NCI-H510A treated with DMSO at 0.1 percent for 48 hours (cell line): ENCODE measurements around the gene LITAFD.
"Not testable (repeated sequence)": the region's sequence is repeated elsewhere in the genome, so short reads cannot be mapped to it uniquely, and the experiment has no call there.

Source experiments
- DNase-seq: peaks from one replicate; lab custom pipeline; 2025; lab: John Stamatoyannopoulos, UW

Gene LITAFD

DNA sequence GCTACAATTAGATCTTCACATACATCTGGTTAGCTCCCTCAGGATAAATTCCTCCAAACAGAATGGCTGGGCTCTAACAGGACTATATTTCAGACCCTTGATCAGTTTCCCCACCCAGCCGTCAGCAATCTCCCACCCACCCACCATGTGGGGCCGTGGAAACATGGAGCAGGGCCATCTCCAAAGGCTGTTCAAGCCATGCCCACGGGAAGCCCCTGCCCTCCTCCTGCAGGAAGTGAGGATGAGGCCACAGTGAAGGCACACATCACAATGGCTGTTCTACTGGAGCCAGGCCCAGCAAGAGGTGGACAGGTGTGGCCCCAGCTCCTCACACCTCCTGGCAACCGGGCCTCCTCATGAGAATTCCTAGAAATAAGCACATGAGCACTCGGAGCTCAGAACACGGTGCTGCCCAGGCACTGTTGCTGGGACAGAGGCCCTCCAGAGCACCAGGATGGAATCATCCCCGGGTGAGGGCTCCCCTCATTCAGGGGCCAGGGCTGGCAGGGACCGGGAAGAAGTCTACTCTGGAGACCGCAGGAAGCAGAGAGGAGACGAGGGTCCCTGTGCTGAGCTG, at the start of gene LITAFD:
LITAFD (plus strand) TSS at position 311 of the 577 bp plus-strand sequence. CDS start 2,005 bp downstream, outside the sequence.
- DNase-seq, result no peak

DNA sequence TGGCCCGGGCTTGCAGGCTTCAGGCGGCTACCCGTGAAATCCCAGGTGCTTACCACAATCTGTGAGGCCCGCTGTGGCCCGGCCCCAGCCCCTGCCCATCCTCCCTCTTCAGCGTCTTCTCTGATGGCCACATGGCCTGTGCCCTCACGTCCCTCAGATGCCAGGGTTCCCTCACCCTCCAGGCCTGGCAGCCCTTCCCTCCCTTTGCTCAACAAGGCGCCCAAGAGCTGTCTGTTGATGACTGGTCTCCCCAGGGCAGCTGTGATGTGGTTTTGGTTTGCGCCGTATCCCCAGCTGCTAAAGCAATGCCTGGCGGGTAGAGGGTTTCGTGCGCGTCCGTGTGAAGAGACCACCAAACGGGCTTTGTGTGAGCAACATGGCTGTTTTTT, 49.4 kb upstream of the LITAFD start:
- no peak for DNase-seq

DNA sequence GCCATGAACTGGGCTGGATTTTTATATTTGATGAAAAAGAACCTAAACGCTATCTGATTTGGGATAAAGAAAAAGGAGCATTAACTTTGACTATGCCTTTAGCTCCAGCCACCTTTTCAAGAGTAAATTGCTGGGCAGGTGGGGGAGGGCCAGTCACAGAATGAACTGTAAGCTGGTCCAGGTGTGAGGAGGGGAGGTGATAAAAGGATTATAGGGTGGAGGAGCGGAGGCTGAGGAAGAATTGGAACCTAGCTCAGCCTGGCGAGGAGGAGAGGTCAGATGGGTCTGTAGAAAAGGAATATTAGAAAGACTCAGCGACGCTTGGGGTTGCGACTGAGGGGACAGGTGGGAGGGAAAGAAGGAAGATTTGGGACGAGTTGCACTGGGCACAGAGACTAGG, 45.4 kb upstream of the LITAFD start:
- DNase-seq, result not testable (repeated sequence)

DNA sequence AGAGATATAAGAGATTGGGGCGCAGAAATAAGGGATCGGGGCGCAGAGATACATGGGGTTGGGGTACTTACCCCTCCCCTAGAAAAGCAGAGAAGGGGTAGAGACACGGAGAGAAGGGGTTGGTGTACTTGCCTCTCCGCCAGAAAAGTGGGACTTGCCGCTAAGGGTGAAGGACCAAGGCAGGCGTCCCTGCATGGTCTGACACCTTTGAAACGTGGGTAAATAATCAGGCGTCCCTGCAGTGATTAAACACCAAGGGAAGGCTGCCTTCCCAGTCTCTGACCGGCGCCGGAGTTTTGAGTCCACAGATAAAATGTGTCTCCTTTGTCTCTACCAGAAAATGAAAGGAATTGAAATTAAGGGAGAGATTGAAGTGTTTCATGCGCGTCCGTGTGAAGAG, 44.6 kb upstream of the LITAFD start:
- not testable (repeated sequence) for DNase-seq

DNA sequence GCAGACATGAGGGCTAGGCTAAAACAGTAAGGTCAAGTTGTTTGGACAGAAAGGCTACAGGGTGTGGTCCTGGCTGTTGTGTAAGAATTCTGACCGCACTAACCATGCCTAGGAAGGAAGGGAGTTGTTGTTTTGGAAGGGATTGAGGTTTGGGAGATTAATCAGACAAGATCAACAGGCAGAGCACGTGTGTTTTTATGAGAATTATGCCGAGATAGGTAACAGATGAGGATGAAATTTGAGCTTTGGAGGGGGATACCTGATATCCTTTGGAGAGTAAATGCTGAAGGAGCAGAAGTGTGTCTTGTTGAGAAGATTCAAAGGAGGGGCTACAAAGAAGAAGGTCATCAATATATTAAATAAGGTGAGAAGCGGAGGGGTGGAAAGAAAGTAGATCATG, 40.1 kb upstream of the LITAFD start:
- DNase-seq, result not testable (repeated sequence)

DNA sequence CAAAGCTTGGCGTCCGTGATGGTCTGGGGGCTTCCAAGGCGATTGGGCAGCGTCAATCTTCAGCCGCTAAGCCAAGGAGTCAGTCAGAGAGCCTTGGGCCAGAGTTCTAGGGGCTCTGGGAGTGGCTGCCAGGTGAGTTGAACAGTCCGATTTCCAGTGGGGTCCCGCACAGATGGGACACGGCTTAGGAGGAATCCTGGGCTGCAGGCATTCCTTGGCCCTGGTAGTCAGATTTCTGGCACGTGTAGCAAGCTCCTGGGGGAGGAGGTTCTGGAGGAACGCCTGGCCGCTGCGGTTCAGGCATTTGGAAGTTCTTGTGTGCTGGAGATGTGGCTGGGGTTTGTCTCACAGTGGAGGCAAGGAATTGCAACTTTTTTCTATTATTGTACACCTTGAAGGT, 38.9 kb upstream of the LITAFD start:
- not testable (repeated sequence) for DNase-seq

DNA sequence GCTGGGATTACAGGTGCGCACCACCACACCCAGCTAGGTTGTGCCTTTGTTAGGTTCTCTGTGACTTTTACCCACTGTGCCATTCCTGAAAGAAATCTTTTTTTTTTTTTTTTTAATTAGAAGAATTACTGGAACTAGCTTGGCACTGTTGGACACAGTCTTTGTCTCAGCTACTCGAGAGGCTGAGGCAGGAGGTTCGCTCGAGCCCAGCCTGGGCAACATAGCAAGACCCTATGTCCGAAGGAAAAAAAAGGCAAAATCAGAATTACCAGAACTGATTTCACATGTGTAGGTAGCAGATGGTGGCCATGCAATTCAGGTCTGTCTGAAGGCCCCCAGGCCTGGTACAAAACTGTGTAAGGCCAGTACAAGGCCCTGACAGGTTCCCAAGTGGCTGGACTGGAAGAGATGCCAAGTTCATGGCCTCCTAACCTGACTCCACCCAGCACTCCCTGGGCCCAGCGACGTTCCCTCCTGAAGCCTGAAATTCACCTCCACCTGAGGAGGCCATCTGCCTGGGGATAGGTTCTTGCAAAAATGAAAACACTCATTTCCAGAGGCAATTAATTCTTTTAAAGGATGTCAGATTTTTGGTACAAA, 36.4 kb upstream of the LITAFD start:
- DNase-seq, result no peak

DNA sequence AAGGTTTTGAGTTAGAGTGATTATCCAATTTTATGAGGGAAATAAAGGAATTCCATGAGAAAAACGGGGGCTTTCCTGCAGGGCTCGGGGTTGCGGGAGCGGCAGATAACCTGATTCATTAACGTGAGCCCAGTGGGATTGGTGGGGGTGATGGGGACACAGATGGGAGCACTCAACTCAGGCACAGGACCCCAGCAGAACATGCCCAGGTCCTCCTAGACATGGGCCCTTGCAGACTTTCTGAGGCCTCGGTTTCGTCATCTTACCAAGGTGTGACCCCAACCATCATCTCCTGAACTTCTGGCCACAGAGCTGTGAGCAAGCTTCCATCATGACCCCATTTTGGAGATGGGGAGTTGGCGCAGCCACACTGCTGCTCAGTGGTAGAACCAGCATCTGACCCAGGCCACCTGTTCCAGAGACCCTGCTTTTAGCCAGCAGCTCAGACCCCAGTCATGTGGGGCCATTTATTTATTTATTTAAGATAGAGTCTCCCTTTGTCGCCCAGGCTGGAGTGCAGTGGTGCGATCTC, 35.7 kb upstream of the LITAFD start:
- DNase-seq, result no peak

DNA sequence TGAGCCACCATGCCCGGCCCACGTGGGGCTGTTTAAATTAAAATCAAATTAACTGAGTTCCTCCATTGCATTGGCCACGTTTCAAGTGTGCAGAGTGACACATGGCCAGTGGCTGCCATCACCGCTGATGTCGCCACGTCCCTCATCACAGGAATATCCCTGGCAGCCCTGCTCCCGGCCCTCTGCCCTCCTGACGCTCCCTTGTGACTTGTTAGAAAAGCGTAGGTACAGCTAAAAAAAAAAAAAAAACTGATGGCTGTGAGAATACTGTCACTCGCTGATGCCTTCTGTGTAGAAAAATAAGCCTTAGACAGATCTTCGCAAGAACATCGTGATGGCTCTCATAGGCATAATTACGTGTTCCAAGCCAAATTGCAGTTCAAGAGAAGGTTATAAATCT, 35.0 kb upstream of the LITAFD start:
- DNase-seq, result no peak

DNA sequence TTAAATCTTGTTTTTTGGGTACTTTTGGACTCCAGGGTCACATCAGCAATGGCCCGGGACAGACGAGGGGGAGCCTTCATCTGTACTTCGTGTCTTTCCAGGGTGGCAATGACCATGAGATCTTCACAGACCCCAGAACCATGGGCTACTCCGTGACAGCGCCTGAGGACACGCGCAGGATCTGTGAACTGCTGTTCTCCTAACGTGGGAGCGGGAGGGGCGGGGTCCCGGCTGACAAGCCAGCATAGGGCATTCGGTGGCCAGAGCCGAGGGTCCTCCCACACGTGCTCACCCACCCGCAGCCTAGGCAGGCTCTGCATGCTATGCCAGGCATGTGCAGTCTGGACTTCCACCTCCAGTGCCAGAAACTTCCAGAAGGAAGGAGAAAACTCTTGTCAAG, 34.5 kb upstream of the LITAFD start:
- no peak for DNase-seq

DNA sequence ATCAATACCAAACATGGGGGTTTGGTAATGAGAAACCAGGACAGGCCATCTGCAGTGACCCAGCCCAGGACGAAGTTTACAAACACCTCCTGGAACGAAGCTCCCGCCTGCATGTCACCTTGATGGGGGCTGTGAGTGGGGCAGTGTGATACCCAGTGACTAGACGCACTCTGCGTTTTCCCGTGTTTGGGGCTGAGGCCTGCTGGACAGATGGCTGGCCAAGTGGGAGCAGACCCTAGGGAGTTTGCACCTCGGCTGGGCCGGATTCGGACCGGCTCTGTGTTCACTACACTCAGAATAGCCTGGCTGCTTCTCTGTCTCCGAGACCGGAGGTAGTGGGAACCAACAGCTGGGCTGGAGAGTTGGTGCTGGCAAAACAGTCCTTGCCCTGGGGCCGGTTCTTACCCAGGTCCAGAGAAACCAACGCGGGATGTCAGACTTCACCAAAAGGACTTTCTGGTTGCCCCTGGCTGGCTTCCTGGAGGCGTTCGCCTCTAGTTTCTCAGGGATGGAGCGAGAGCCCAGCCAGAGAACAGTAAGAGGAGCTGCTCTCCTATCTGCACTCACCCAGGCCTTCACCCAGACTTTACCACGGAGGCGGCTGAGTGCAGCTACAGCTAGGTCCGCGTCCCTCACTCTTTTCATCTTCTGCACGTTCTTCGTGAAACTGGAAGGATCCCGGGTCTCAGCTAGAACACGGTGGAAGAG, 33.8 kb upstream of the LITAFD start:
- DNase-seq, result no peak

DNA sequence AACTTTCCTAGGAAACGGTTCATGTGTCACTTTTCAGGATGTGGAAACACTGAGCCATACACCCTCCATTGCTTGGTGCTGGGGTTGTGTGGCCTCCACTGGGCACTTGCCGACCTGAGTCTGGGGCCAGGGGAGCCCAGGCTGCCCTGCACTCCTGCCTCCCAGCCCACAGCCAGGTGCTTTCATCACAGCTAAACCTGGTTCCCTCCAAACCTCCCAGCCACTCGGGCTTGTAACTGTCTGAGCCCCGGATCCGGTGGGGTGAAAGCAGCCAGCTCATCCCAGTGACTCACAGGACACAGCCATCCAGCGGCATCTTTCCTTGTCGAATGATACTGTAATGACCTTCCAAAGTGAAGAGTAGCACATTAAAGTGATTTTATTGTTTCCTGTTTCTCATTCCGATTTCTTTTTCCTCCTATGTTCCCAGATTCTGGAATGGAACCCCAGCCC, 33.2 kb upstream of the LITAFD start:
- no peak for DNase-seq

DNA sequence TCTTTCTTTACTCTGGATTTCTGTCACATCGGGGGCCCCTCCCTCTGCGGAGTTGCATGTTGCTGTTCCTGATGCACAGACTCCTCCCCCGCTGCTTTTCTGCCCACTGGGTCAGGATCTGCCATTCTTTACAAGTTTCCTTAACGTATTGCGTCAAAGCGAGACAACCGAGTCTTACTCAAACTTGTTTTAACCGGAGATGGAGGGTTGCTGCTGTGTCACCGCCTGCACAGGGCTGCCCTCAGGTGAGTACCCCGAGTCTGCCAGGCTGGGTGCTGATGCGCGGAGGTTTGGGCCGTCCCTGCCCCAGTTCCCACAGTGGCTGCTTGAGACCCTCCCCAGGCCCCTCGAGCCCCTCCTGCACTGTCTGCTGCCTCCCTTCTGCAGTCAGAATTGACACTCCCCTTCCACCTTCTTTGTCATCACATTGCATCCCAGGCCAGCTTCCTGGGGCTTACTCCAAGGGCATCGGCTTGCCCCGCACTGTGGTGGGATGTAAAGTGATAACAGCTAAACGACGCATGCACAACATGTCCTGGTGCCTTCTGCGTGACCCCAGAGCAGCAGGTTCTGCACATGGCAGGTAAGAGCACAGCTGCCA, 32.6 kb upstream of the LITAFD start:
- no peak for DNase-seq

DNA sequence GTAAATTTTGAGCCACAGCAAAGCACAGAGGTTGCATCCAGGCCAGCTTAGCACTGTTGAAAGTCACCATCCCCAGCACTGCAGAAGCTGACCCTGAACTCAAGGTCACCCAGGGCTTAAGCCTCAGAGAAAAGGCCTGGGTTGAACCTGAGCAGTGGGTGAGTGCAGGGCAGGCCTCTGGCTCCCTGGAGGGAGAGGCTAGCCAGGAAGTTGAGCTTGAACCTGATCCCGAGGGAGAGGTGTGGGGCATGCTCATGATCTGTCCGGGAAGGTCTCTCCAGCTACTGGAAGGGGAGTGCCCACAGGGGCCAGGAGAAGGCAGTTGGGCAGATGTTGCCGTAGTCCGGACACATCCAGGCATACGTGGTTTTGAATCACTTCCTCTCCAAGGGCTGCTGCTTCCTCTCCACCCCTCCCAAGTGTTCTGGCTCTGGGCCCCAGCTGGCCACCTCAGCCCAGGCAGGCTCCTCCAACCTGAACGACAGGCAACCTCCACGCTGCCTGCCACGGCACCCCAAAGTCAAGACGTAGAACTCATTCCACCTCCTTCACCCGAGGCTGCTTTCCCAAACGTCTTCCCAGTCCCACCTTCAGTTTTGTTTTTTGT, 31.8 kb upstream of the LITAFD start:
- no peak for DNase-seq

DNA sequence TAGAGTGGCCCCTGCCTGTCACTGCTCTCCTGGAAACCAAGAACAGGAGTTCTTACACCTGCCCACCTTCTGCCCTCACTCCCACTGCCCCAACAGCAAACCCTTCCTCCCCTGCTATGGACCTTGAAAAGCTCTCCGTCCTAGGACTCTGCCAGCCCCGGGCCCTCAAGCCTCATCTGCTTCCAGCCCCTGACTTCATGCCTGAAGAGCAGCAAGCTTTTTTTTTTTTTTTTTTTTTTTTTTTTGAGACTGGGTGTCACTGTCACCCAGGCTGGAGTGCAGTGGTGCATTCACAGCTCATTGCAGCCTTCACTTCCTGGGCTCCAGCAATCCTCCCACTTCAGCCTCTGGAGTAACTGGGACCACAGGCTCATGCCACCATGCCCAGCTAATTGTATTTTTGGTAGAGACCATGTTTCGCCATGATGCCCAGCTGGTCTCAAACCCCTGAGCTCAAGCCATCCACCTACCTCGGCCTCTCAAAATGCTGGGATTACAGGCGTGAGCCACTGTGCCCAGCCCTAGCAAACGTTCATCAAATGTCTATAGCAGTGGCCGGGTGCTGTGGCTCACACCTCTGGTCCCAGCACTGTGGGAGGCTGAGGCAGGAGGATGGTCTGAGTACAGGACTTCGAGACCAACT, 30.3 kb upstream of the LITAFD start:
- DNase-seq, result no peak

DNA sequence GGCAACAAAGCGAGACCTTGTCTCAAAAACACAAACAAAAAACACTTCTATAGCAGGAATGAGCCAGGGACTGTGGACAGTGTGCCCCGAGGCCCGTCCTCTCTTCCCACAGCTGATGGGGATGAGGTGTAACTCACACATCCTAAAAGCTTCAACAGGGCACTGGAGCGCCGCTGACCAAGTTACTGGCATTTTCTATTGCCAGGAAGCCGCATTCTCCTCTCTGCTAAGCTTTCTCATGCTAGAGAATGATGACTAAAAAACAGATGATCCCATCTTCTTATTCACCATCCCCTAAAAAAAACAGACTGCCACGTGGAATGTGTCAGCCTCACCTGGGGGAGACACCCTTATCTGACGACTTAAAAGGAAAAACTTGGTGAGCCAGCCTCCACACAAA, 29.6 kb upstream of the LITAFD start:
- DNase-seq, result no peak

DNA sequence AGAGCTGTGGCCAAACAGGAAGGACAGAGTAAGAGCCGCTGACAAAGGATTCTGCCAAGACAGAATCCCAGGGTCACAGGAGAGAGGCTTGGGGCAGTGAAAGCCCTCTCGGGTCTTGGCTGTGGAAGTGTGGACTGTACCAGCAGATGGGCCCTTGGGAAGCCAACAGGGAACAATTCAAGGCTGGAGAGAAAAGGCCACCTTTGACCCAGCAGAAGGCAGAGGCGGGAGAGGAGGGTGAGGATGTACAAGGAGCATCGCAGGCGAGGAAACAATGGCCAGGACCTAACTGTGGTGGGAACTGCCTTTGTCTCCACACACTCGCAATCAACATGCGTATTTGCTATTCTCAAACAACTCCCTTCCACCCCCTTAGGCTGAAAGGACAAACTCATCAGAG, 29.0 kb upstream of the LITAFD start:
- no peak for DNase-seq

DNA sequence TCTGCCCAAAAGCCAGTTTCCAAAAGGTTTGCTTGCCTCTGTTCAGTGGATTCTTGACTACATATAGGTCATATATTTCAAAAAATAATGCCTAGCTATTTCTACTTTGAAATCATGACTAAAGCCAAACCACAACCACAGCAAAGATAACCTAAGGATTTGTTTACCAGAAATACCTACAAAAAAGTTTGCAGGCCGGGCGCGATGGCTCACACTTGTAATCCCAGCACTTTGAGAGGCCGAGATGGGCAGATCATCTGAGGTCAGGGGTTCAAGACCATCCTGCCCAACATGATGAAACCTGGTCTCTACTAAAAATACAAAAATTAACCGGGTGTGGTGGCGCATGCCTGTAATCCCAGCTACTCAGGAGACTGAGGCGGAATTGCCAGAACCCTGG, 28.5 kb upstream of the LITAFD start:
- no peak for DNase-seq

DNA sequence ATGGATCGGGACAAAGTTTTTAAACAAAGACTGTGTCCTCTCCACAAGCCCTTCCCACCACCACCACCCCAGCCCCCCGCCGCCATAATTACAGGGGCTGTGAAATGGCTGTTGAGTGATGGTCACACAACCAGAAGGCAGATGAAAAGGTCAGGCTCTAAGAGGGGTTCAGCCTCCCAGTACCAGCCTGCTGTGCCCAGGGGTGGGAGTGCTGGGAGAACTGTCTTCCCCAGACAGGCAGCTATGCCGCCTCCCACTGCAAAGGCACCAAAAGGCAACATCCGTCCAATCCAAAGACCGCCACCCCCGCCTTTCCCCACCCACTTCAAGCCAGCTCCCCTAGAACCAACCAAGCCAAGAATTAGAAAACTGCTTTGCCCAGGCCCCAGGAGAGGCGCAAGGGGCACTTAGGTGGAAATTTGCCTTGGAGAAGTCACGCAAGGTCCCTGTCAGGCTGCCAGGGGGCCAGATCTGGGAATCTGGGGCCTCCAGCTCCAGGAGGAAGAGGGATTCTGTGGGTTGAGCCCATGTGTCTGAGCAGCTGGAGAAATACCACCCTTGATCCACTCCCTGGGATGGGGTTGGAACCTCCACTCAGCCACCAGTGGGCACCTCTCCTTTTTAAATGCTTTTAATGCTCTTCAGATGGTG, 27.7 kb upstream of the LITAFD start:
- DNase-seq, result no peak

DNA sequence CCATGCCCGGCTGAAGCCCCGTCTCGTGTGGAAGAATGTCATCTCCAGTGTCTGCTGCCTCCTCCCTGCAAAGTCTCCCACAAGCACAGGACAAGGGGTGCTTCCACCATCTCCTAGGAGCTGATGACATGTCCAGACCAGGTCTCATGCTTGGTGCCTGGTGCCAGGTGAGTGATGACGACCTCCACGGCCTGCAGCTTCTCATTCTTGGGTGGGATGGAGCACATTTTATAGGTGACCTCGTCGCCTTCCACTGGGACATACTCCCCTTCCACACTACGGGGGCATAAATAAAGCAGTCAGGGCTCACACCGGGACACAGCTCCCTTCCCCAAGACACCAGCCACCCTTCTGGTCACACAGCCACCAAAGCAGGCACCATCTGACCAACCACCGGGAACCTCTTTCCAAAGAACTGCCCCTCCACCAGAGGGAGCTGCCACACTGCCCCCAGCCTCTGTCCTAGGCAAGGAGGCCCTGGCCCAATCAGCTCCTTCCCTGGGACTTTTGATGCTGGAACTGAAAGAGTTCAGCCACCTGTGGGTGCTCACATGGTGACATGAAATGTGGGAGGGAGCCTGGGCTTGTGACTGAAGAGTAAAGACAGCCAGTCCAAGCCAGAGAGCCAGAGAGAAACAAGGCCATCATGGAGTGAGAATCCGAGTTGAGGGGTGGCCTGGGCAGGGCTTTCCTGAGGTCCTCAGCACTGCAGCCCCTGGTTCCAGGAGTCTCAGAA, 26.9 kb upstream of the LITAFD start:
- no peak for DNase-seq

DNA sequence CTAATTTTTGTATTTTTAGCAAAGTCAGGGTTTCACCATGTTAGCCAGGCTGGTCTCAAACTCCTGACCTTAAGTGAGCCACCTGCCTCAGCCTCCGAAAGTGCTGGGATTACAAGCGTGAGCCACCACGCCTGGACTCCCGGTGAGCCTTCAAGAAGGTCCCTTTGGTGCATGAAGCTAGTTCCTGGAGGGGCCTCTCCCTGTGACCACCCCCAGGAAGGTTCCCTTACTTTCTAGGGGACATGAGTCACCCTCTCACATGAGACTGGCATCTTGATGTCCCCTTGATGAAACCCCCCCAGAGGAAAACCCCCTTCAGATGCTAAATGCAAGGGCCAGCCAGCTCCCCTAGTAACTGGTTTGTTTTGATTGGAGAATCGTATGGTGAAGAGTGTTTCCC, 26.2 kb upstream of the LITAFD start:
- no peak for DNase-seq
